SK-N-SH (cell line): ENCODE results near the gene RNF175. TPM values are rescaled to one million over a fixed set of nuclear protein-coding genes. Genes with fewer than 3 reads are reported as not detected.

ENCODE experiments used
- CTCF ChIA-PET: fragments of 300-600, 350-600 bp; formaldehyde crosslinking; extraction: SDS; loops from one replicate; lab custom pipeline; 2021; lab: Yijun Ruan, JAX
- POLR2A ChIA-PET: fragments of 350-600 bp; sonication (Branson Sonifier 250); formaldehyde crosslinking; extraction: SDS; loops from one replicate; lab custom pipeline; 2020; ENCODE audit warnings: antibody characterized with exemption, inconsistent platforms; lab: Yijun Ruan, JAX
- DNase-seq: peaks from one replicate; pipeline ENCODE4 v3.0.0; 2012
- H2AFZ ChIP-seq: fragments of 200-600 bp; sonication (generic); 2 replicates; pipeline ENCODE4 v1.8.1; 2016; ENCODE audit warnings: antibody characterized with exemption, mild to moderate bottlenecking, low read depth
- H3F3A ChIP-seq: fragments of 200-600 bp; sonication (generic); replicated peaks from 2 replicates; pipeline ENCODE3; 2016; ENCODE audit warnings: antibody characterized with exemption, mild to moderate bottlenecking; ENCODE audit not compliant: insufficient read depth
- H3K27ac ChIP-seq, 2 experiments: fragments of 200-500 bp in 1 of 2; fragments of 200-600 bp in 1 of 2; sonication (Bioruptor generic) in 1 of 2; sonication (generic), shearing (Covaris generic) in 1 of 2; 2 replicates each; pipeline versions ENCODE4 v1.5.1 to v1.6.1; 2014 to 2016; ENCODE audit warnings: low read depth in 2 of 2, inconsistent platforms in 1 of 2, low read length in 1 of 2, mild to moderate bottlenecking in 1 of 2, mixed read lengths in 1 of 2
- H3K27me3 ChIP-seq: fragments of 200-600 bp; sonication (generic), shearing (Covaris generic); 2 replicates; pipeline ENCODE4 v1.6.1; 2016; ENCODE audit warnings: mixed run types; ENCODE audit not compliant: insufficient read depth
- H3K36me3 ChIP-seq, 2 experiments: fragments of 200-500 bp in 1 of 2; fragments of 200-600 bp in 1 of 2; sonication (Bioruptor generic) in 1 of 2; sonication (generic) in 1 of 2; replicated peaks in 1 of 2; 2 replicates each; pipeline versions ENCODE3 to v1.5.1; 2014 to 2016; ENCODE audit warnings: low read length in 1 of 2, mild to moderate bottlenecking in 1 of 2; ENCODE audit not compliant: insufficient read depth in 2 of 2, control insufficient read depth in 1 of 2
- H3K4me1 ChIP-seq, 2 experiments: fragments of 200-500 bp in 1 of 2; fragments of 200-600 bp in 1 of 2; sonication (Bioruptor generic) in 1 of 2; sonication (generic), shearing (Covaris generic) in 1 of 2; 2 replicates each; pipeline versions ENCODE4 v1.5.1 to v1.6.1; 2014 to 2016; ENCODE audit warnings: low read depth in 1 of 2, low read length in 1 of 2, mixed run types in 1 of 2; ENCODE audit not compliant: insufficient read depth in 2 of 2, control insufficient read depth in 1 of 2
- H3K4me2 ChIP-seq: fragments of 200-600 bp; sonication (generic), shearing (Covaris generic); 2 replicates; pipeline ENCODE4 v1.6.1; 2017; ENCODE audit warnings: mixed run types
- H3K4me3 ChIP-seq, 2 experiments: fragments of 200-500 bp in 1 of 2; fragments of 200-600 bp in 1 of 2; sonication (Bioruptor generic) in 1 of 2; sonication (generic), shearing (Covaris generic) in 1 of 2; 2 replicates each; pipeline versions ENCODE4 v1.5.1 to v1.8.1; 2014 to 2016; ENCODE audit warnings: low read depth in 2 of 2, inconsistent platforms in 1 of 2, low read length in 1 of 2, mild to moderate bottlenecking in 1 of 2, mixed read lengths in 1 of 2, moderate library complexity in 1 of 2
- H3K79me2 ChIP-seq: fragments of 200-600 bp; sonication (generic); 2 replicates; pipeline ENCODE4 v1.8.1; 2017; ENCODE audit warnings: mild to moderate bottlenecking; ENCODE audit not compliant: insufficient read depth
- H3K9ac ChIP-seq: fragments of 200-600 bp; sonication (generic); 2 replicates; pipeline ENCODE4 v1.6.1; 2017; ENCODE audit warnings: mixed run types
- H3K9me2 ChIP-seq: fragments of 200-600 bp; sonication (generic); 2 replicates; pipeline ENCODE4 v1.6.1; 2017; ENCODE audit warnings: mixed run types
- H3K9me3 ChIP-seq: fragments of 200-600 bp; sonication (generic); 2 replicates; pipeline ENCODE4 v1.6.1; 2017; ENCODE audit warnings: mixed run types, mild to moderate bottlenecking, moderate library complexity
- H4K20me1 ChIP-seq: fragments of 200-600 bp; sonication (generic); 2 replicates; pipeline ENCODE4 v1.6.1; 2017; ENCODE audit warnings: mild to moderate bottlenecking, mixed run types; ENCODE audit not compliant: insufficient read depth
- EZH2phosphoT487 ChIP-seq: fragments of 200-600 bp; sonication (generic); IDR thresholded peaks from 2 replicates; pipeline ENCODE4 v1.6.1; 2017; ENCODE audit warnings: low read depth, mixed run types, mild to moderate bottlenecking, antibody characterized with exemption, moderate library complexity, borderline replicate concordance
- FOXM1 ChIP-seq: IDR thresholded peaks from 2 replicates; pipeline ENCODE4 v1.4.0; 2012; ENCODE audit warnings: low read depth, mild to moderate bottlenecking
- GATA2 ChIP-seq: sonication (generic); formaldehyde crosslinking; IDR thresholded peaks from 2 replicates; pipeline ENCODE4 v1.5.0; 2020; ENCODE audit warnings: mild to moderate bottlenecking, missing genetic modification reagents
- MEF2A ChIP-seq: IDR thresholded peaks from 2 replicates; pipeline ENCODE4 v1.4.0; 2012; ENCODE audit warnings: low read depth, borderline replicate concordance
- NFIC ChIP-seq: IDR thresholded peaks from 2 replicates; pipeline ENCODE4 v1.4.0; 2012; ENCODE audit warnings: borderline replicate concordance
- POLR2AphosphoS5 ChIP-seq: IDR thresholded peaks from 2 replicates; pipeline ENCODE4 v1.6.1; 2012; ENCODE audit warnings: low read depth, low read length
- RAD21 ChIP-seq: IDR thresholded peaks from 2 replicates; pipeline ENCODE4 v1.6.1; 2012; ENCODE audit warnings: mild to moderate bottlenecking, low read length
- RCOR1 ChIP-seq: fragments of 150-350 bp; IDR thresholded peaks from 2 replicates; pipeline ENCODE4 v1.6.1; 2017; ENCODE audit warnings: antibody characterized with exemption, low read length
- RXRA ChIP-seq: IDR thresholded peaks from 2 replicates; pipeline ENCODE4 v1.4.0; 2012; ENCODE audit warnings: low read depth, mild to moderate bottlenecking, borderline replicate concordance
- WGBS: methylation state at CpG from one replicate; pipeline ENCODE4 v1.1.6; 2017; ENCODE audit warnings: low lambda C conversion rate; 5-methylcytosine and 5-hydroxymethylcytosine counted together
- polyA plus RNA-seq, 3 experiments: library from polyadenylated mRNA; depleted of rRNA; stranded (reverse); fragments of >200 nt; gene quantifications; 2 replicates each; pipeline ENCODE4 v1.2.3, GENCODE V29; 2012
- TF ChIP-seq, protein P1 (sequence below): IDR thresholded peaks from 2 replicates; pipeline ENCODE4 v1.4.0; 2012; ENCODE audit warnings: low read depth, borderline replicate concordance
- TF ChIP-seq, protein P2 (sequence below): IDR thresholded peaks from 2 replicates; pipeline ENCODE4 v1.4.0; 2012; ENCODE audit warnings: low read depth
- TF ChIP-seq, protein P3 (sequence below): fragments of 150-350 bp; IDR thresholded peaks from 2 replicates; pipeline ENCODE4 v1.6.1; 2017; ENCODE audit warnings: antibody characterized with exemption, low read length, low read depth, borderline replicate concordance
- TF ChIP-seq, protein P4 (sequence below): fragments of 200-600 bp; sonication (generic); IDR thresholded peaks from 2 replicates; pipeline ENCODE4 v1.6.1; 2017; ENCODE audit warnings: antibody characterized with exemption, mild to moderate bottlenecking, moderate library complexity

The RNF175 gene
- polyA plus RNA-seq, 1 of the 3 experiments (the other 2 are of a cell fraction), result 0.10 TPM

DNA sequence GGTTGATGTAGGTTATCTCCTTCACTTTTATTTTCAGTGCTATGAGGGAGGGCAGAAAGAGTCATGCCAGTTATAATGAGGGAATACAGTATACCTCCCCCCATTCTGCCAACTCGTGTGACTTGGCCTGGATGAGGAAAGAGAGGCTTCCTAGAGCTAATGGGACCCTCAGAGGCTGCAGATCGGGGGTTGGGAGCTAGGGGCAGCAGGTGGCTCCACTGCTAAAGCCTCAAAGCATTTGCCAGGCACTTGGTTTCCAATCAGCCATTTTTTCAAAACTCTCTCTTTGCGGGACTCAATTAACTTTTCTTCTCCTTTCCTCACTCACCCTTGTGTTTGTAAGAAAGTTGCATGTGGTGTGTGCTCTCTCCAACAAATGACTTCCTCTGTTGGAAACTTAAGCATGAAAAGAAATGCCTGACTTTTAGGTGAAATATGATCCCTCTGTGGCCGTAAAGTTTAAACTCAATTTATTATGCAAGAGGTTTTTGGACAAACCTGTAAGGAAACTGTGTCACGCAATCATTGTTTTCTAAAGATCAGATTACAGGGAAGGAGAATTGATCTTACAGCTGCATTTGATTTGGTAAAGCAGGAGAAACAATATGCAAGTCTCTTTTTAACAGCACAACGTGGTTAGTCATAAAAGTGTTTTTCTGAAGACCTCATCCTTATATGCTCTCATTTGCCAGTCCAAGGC lies 22.0 kb upstream of the RNF175 start:
- H3K9ac ChIP-seq, result no peak overlapping the region
- no peaks in the 10 kb centered on the region; a peak in 1 of 4 replicates for H3K4me1 ChIP-seq
- no peaks in the 10 kb centered on the region for H3K9me2 ChIP-seq
- CTCF ChIA-PET, result interaction anchor here (1.2 to 1.7 kb wide), 2 partner anchors 9 to 14 kb away, joined by 3 to 6 read pairs; no protein-coding TSS in a partner anchor
- no peak overlapping the region for H3K4me3 ChIP-seq
- no peaks in the 10 kb centered on the region for H3K9me3 ChIP-seq
- H3K79me2 ChIP-seq, result no peaks in the 10 kb centered on the region
- H3K27me3 ChIP-seq, result peaks cover 13% of the 10 kb centered on the region; the same call in 1 of the 2 replicates
- H3K36me3 ChIP-seq, result no peaks in the 10 kb centered on the region
- H3K4me2 ChIP-seq, result no peak overlapping the region
- DNase-seq, result no peak
- H3K27ac ChIP-seq, result no peak overlapping the region
- POLR2A ChIA-PET, result no interaction called here
- H4K20me1 ChIP-seq, result no peaks in the 10 kb centered on the region
- 49% methylated on average over 6 of the region's 6 CpGs for WGBS
- no peak overlapping the region for H2AFZ ChIP-seq
- H3F3A ChIP-seq, result no peaks in the 10 kb centered on the region
- TF ChIP-seq RAD21, result no peak
- TF ChIP-seq FOXM1, result no peak
- no peak for TF ChIP-seq EZH2phosphoT487
- TF ChIP-seq NFIC, result no peak
- TF ChIP-seq, protein P1, sequence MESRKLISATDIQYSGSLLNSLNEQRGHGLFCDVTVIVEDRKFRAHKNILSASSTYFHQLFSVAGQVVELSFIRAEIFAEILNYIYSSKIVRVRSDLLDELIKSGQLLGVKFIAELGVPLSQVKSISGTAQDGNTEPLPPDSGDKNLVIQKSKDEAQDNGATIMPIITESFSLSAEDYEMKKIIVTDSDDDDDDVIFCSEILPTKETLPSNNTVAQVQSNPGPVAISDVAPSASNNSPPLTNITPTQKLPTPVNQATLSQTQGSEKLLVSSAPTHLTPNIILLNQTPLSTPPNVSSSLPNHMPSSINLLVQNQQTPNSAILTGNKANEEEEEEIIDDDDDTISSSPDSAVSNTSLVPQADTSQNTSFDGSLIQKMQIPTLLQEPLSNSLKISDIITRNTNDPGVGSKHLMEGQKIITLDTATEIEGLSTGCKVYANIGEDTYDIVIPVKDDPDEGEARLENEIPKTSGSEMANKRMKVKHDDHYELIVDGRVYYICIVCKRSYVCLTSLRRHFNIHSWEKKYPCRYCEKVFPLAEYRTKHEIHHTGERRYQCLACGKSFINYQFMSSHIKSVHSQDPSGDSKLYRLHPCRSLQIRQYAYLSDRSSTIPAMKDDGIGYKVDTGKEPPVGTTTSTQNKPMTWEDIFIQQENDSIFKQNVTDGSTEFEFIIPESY, result no peak
- TF ChIP-seq MEF2A, result no peak
- TF ChIP-seq GATA2 (CRISPR knock-in tag), result no peak
- TF ChIP-seq RXRA, result no peak
- TF ChIP-seq, protein P2, sequence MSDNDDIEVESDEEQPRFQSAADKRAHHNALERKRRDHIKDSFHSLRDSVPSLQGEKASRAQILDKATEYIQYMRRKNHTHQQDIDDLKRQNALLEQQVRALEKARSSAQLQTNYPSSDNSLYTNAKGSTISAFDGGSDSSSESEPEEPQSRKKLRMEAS, result no peak
- TF ChIP-seq, protein P3, sequence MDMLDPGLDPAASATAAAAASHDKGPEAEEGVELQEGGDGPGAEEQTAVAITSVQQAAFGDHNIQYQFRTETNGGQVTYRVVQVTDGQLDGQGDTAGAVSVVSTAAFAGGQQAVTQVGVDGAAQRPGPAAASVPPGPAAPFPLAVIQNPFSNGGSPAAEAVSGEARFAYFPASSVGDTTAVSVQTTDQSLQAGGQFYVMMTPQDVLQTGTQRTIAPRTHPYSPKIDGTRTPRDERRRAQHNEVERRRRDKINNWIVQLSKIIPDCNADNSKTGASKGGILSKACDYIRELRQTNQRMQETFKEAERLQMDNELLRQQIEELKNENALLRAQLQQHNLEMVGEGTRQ, result no peak
- TF ChIP-seq, protein P4, sequence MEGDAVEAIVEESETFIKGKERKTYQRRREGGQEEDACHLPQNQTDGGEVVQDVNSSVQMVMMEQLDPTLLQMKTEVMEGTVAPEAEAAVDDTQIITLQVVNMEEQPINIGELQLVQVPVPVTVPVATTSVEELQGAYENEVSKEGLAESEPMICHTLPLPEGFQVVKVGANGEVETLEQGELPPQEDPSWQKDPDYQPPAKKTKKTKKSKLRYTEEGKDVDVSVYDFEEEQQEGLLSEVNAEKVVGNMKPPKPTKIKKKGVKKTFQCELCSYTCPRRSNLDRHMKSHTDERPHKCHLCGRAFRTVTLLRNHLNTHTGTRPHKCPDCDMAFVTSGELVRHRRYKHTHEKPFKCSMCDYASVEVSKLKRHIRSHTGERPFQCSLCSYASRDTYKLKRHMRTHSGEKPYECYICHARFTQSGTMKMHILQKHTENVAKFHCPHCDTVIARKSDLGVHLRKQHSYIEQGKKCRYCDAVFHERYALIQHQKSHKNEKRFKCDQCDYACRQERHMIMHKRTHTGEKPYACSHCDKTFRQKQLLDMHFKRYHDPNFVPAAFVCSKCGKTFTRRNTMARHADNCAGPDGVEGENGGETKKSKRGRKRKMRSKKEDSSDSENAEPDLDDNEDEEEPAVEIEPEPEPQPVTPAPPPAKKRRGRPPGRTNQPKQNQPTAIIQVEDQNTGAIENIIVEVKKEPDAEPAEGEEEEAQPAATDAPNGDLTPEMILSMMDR, result no peak
- TF ChIP-seq RCOR1, result no peak
- TF ChIP-seq POLR2AphosphoS5, result no peak
- TF ChIP-seq, all 33 proteins: peak for 0
